Amniotic epithelial cell (primary cell): ENCODE results near the gene GALNT9.
"Not testable (repeated sequence)": the region's sequence is repeated elsewhere in the genome, so short reads cannot be mapped to it uniquely, and the experiment has no call there.

Experiments used
- DNase-seq: peaks from one replicate; pipeline ENCODE4 v3.0.0-alpha.2; 2010; ENCODE audit warnings: low read depth

GALNT9 gene

DNA sequence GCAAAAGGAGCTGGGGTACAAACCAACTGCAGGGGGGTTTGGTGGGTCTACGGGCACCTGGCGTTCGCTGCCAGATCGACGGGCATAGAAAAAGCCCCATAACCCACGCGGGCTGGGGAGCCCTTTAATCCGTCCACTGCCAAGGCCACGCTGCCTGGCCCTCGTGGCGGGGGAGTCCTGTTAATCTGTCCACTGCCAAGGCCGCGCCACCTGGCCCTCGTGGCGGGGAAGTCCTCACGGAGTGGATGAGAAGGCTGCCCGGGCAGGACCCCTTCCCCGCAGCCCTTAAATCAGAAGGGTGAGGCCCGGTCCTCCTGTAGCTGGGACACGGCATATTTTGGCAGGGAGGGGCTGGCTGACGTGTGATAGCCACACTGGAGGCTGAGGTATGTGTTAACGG, 99.0 kb downstream of the GALNT9 start:
- DNase-seq: no peak

DNA sequence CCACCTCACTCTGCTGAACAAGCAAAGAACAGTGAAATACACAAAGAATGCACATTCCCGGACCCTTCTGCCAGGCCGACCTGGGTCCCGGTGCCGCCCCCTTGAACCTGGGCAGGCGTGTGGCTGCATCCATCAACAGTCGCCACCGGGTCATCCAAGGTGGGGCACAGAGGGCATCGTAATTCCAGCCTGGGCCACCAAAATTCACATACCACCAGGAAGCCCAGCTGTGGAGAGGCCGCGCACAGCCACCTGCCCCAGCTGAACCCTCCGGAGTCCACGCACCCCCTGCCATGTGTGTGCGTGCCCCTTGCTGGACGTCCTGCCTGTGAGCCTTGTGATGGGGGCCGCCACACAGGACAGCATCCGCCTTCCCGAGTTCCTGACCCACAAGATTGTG, 99.5 kb downstream of the GALNT9 start:
- no peak for DNase-seq

DNA sequence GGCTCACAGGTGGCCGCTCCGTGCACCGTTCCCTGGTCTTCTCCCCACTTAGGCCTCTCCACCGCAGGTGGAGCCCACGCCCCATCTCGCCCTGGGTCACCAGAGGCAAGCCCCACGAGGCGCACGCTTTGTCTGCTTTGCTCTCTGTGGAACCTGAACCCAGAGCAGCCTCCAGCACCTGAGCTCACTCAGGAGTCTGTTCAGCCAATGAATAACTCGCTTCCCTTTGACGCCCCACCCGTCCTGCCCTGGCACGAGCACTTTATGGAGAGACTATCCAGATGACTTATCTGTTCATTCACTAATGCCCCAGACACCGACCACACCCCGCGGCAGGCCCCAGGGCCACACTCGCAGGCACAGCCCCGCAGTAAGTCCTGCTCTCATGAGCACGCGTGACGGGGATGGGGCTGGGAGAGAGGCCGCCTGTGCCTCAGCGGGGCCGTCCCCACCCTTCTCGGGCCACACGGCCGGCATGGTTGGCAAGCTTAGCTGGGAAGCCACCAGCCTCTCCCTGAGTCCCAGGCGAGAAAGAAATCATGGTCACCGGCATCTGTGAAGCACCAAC, 100.1 kb downstream of the GALNT9 start:
- DNase-seq: no peak

DNA sequence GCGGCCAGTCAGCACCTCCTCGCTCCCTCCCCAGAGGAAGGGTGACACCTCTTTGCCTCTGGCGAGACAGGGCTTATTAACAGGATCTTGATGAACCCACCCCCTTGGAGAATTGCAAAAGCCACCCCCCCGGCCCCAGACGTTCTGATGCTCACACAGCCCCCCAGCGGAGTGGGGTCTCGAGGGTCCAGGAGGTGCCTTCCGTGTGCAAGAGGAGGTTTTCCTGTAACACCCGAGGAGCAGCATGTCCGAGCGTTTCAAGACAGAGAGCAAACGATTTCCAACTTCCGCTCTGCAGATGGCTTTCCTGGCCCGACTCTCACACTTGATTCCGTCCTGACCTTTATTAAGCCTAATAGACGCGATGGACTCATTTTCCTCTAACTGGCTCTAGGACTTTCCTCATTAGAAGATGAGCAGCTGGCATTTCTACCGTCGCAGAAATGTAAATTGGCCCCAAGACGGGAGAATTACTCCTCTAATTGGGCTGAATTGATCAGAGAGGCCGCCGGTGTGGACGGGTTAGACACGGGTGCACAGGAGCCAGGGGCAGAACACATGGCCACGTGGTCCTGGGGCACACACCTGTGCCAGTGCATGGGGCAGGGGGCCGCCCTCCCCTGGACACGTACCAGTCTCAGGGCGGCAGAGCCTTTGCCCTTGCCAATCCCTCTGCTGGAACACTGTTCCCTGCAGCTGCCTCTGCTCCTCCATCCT, 100.8 kb downstream of the GALNT9 start:
- no peak for DNase-seq

DNA sequence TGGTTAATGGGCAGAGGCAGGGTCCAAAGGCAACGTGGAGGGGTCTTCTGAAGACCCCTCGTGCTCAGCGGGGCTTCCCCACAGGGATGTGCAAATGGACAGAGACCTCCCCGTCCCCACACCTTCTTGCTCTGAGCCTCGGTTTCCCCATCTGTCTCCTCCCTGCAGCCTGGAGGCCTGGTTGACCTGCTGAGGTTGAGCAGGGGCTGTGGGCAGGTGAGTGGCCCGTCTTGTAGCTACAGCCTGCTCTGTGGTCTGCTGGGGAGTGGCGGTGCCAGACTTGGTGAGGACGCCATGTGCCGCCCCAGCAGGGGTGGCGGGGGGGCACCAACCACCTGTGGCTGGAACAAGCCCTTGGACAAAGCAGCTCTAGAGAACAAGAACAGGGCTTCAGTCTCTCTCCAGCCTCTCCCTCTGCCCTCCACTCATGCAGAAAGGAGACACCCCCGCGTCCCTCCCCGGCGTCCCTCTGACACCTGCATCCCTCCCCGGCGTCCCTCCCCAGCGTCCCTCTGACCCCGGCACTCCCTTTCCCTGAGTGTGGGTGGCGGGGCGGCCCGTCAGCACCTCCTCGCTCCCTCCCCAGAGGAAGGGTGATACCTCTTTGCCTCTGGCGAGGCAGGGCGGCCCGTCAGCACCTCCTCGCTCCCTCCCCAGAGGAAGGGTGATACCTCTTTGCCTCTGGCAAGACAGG, 101.5 kb downstream of the GALNT9 start:
- DNase-seq: no peak

DNA sequence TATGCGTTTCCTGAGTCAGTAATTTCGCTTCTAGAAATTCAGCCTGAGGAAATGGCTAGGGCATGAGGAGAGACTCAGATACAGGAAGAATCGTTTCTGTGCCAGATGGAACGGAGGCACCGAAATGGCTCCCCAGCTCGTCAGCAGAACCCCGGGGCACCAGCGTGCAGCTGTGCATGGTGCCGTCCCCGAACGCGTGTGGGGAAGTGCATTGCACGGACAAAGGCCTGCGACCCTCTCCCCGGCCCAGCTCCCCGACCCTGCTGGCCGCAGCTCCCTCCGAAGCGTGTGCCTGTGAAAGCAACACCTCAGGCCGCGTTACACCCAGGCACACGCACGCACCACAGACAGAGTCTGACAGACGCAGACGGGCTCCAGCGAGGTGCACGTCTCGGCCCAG, 102.3 kb downstream of the GALNT9 start:
- no peak for DNase-seq

DNA sequence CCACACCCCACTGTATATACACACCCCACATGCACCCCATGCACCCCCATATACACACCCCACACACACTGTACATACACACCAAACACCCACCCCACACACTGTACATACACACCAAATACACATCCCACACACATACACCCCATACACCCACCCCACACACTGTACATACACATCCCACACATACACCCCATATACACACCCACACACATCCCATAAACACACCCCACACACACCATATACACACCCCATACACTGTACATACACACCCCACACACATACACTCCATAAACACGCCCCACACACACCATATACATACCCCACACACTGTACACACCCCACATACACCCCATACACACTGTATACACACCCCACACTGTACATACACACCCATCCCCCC, 102.8 kb downstream of the GALNT9 start:
- no peak for DNase-seq

DNA sequence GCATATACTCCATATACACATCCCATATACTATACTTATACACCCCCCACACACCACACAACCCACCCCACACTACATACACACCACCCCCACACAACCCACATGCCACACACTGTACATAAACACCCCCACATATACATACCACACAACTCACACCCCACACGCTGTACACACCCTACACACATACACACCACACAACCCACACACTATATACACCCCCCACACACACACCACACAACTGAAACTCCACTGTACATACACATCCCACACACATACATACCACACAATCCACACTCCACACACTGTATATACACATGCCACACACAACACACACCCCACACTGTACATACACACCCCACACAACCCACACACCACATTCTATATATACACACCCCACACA, 104.2 kb downstream of the GALNT9 start:
- no peak for DNase-seq

DNA sequence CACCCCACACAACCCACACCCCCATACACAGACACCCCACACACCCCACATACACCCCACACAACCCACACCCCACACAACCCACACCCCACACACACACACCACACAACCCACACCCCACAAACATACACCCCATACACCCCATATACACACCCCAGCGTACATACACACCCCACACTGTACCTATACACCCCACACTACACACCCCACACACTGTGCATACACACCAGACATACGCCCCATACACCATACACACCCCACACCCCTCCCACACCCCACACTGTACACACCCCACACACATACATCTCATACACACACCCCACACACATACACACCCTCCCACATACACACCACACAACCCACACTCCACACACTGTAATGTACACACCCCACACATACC, 104.9 kb downstream of the GALNT9 start:
- no peak for DNase-seq

DNA sequence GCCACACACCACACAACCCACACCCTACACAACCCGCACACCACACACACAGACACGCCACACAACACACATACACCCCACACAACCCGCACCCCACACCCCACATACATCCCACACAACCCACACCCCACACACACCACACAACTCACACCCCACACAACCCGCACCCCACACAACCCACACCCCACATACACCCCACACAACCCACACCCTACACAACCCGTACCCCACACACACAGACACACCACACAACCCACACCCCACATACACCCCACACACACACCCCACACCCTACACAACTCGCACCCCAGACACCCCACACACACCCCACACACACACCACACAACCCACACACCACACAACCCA, 106.6 kb downstream of the GALNT9 start:
- no peak for DNase-seq

DNA sequence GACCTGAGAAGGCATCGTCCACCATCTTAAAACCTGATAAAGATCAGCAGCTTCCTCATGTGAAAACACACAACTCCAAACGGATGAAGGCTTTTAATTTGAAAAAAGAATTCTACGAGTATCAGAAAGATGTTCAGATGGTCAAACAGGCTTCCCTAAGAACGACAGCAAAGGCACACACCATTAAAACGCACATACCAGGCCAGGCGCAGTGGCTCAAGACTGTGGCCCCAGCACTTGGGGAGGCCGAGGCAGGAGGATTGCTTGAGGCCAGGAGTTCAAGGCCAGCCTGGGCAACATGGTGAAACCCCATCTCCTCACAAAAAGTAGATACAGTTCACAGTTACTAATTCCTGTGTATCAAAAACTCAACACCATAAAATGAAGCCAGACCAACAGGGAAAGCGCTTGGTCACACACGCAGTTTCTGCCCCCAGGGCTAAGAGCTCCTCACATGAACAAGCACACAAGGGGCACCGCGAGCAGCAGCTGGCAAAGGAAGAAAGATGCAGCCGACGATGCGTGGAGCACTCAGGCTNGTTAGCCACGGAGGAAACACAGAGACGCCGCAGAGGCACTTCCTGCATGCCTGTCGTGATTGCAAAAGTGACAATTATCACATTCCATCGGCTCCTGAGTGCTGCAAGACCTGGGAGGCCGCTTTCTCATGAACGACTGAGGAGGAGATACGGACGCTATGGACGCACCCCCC, 107.1 kb downstream of the GALNT9 start:
- peak; percentile 4 for DNase-seq

DNA sequence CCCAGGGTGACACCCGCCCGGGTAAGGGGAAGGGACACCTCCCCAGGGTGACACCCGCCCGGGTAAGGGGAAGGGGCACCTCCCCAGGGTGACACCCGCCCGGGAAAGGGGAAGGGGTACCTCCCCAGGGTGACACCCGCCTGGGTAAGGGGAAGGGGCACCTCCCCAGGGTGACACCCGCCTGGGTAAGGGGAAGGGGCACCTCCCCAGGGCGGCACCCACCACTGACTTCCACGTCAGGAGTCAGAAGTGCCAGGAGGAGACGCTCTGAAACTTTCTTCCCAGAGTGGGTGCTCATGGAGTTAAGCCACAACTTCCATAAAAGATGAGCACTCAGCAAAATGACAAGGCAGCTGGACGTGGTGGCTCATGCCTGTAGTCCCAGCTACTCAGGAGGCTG, 109.6 kb downstream of the GALNT9 start:
- not testable (repeated sequence) for DNase-seq

DNA sequence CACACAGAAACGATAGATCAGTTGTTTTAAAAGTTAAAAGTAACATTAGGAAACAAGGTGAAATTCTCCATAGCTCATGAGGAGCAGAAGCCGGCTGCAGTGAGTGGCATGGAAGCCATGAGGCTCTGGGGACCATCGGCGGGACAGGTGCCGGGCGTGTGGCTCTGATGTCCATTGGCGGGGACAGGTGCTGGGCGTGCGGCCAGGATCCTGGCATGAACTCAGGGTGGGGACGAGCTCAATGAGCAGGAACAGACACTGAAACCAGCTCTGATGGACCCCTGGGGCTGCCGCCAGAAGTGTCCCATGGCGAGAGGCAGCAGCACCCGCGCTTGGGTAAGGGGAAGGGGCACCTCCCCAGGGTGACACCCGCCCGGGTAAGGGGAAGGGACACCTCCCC, 110.1 kb downstream of the GALNT9 start:
- no peak for DNase-seq

DNA sequence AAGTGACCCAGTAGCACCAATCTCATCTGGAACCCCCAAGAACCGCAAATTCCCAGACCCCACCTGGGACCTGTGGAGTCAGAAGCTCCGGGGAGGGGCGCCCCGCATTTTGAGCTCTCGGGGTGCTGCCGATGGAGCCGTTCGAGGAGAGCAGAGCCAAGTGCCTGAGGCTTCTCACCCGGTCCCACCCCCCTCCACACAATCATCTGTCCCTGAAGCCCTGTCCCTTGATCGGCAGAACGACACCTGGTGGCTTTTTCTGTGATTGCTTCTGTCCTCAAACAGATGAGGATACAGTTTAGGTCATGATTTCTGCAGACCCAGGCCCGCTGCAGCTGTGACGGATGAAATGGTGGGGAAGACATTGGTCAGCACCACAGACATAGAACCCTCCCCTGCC, 110.5 kb downstream of the GALNT9 start:
- DNase-seq: no peak

DNA sequence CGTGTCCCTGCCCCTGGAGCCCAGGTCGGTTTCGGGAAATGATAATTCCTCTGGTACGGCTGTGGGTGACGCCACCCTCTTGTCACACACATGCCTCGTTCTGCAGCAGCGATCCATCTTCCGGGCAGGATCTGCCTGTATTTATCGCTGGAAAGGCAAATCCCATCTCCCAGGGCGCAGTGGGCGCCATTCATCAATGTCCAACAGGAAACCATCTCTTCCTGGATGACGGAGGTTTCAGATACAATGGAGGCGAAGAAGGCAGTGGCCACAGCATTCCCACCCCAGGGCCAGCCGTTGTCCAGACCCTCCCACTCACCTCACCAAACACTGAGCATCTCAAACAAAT, 110.9 kb downstream of the GALNT9 start:
- no peak for DNase-seq

DNA sequence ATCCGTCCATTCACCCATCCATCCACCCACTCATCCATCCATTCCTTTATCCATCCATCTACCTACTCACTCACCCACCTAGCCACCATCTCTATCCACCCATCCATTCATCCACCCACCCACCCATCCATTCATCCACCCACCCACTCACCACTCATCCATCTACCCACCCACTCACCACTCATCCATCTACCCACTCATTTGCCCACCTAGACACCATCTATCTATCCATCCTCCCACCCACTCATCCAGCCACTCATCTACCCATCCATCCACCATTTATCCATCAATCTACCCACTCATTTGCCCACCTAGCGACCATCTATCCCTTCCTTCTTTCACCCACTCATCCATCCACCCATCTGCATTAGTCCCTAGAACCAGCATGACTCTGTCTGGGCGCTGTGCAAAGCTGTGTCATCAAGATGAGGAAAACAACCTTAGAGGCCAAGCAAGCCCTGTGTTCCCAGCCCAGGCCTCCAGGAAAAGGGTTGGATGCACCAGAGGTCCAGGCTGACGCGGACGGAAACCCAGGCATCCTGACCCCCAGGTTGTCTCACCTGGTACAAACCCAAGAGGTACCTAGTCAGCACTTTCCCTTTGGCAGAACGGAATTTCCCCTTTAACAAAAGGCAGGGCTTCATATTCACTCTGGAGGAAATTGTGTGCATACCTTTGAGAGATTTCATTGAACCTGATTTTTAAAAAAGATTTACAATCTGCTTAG, 111.4 kb downstream of the GALNT9 start:
- no peak for DNase-seq

DNA sequence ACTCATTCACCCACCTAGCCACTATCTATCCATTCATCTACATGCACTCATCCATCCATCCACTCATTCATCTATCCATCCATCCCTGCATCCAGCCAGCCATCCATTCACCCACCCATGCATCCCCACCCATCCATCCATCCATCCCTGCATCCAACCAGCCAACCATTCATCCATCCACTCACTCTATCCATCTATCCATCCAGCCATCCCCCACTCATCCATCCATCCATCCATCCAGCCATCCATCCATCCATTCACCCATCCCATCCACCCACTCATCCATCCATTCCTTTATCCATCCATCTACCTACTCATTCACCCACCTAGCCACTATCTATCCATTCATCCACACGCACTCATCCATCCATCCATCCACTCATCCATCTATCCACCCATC, 112.0 kb downstream of the GALNT9 start:
- no peak for DNase-seq

DNA sequence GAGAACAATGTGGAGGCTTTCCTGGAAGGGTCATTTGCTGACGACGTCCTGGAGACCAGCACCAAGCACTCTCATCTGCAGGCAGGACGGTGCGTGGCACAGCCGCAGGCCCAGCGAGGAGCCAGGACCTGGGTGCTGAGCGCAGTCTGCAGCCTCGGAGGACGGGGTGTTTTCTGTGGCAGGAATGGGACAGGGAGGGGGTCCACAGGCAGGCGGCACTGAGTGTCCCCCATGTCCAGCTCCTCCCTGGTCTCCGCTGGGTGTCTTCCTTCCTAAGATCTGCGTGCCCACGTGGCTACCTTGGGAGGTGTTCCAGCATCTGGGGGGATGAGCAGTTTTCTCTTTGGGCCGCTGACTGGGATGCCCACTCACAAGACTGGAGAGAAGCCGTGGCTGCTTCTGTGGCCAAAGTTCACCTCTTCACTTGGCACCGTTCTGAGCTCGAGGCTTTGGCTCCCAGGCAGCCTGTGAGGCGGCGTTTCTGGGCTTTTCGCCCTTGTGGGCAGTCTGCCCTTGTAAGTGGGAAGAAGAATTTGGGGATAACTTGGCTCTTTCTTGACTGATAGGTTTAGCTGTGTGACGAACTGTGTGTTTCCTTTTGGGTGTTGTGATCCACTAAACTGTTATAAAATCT, 112.9 kb downstream of the GALNT9 start:
- DNase-seq: no peak

DNA sequence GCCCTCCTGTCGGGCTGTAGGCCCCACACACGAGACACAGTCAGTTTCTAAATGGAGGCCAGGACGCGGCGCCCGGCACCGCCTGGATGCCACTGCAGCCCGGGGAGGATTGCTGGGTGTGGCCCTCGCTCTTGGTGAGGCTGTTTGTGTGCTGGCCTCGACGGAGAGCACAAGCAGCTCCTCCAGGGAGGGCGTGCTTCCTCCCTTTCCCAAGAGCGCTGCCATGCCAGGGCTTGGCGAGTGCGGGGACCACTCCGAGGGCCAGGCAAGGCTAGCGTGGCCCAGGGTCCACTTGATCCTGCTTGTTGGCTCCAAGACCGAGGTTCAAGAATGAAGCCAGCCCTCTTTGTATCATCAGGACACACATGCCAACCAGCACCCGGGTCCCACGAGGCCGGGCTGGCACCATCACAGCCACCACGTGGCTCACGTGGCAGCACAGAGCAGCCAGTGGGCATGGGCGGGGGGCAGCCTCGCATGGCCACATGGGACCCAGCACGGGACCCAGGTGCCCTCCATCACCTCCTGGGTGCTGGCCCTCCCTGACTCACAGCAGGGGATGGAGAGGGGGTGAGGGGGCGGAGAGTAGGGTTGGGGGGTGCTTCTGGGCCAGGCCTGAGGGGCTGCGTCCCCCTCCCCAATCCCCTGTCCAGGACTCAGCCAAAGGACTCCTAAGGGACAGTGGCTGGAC, 113.9 kb downstream of the GALNT9 start:
- DNase-seq: no peak

DNA sequence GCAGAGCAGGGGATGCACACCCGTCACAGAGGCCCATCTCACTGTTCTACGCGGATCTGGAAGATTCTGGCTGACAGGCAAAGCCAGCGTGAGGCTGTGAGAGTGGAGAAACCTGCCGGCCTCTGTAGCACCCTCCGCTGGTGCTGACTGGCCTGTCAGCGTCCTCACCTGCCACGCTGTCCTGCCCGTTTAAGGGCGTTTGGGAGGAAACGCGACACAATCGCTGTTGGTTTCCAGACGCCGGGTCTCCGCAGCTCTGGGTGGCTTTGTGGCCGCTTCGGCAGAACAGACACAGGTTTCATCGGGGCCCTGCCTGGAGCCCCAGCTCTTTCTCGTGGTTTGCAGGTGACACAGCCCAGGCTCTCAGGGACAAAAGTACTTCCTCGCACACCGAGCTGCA, 114.5 kb downstream of the GALNT9 start:
- DNase-seq: no peak

DNA sequence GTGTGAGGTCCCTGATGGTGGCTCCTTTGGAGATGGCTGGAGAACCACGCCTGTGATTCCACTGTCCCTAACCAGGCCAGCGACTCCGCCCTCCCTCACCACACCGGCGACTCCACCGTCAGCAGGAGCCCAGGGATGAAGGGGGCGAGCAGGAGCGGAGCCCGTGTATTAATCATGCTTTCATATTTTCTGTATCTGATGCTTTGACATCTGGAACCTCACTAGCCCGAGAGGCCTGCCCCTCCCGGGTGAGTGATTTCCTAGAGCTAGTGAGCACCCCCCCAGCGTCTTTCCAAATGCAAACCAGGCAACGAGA, 115.3 kb downstream of the GALNT9 start:
- no peak for DNase-seq
